GM12878 (cell line): ENCODE measurements around the gene CRYBA1. TPM values are rescaled to one million over a fixed set of nuclear protein-coding genes. Genes with fewer than 3 reads are reported as not detected.
A peak's percentile ranks its signal among the peaks of the same experiment; 100 is the strongest.

ENCODE experiments used
- ATAC-seq: fragments of 200-7000 bp; cut with Tn5 transposase; 3 replicates; pipeline ENCODE4 v1.9.1; 2020; ENCODE audit warnings: mild to moderate bottlenecking, moderate library complexity
- BruUV-seq: library from RNA; stranded (reverse); fragments of 400-500 nt; replicated peaks from 2 replicates; lab custom pipeline; 2021; lab: Mats Ljungman, UMichigan
- CTCF ChIA-PET: fragments of 300-600 bp; sonication (Branson Sonifier 250); formaldehyde crosslinking; extraction: SDS; loops from one replicate; lab custom pipeline; 2021; ENCODE audit warnings: inconsistent platforms; lab: Yijun Ruan, JAX
- POLR2A ChIA-PET: fragments of 350-600 bp; formaldehyde crosslinking; extraction: SDS; loops from one replicate; lab custom pipeline; 2021; ENCODE audit warnings: inconsistent platforms; lab: Charles Lee
- RAD21 ChIA-PET: fragments of 300-600 bp; sonication (Branson Sonifier 250); formaldehyde crosslinking; loops from one replicate; lab custom pipeline; 2023; ENCODE audit warnings: antibody characterized with exemption; ENCODE audit not compliant: unreplicated experiment; lab: Charles Lee
- SMC1A ChIA-PET: fragments of 300-600 bp; sonication (Branson Sonifier 250); formaldehyde crosslinking; loops from one replicate; lab custom pipeline; 2023; ENCODE audit not compliant: unreplicated experiment, uncharacterized antibody; lab: Charles Lee
- DNase-seq: peaks from one replicate; pipeline ENCODE4 v3.0.0-alpha.2; 2011; ENCODE audit warnings: low read depth, low spot score
- FAIRE-seq: peaks from 3 replicates; lab custom pipeline; 2011; peaks lifted over from hg19 to GRCh38; lab: Jason Lieb, UNC
- H2AFZ ChIP-seq: 2 replicates; pipeline ENCODE4 v1.6.0; 2011; ENCODE audit warnings: low read depth, low read length, control low read depth; ENCODE audit not compliant: control insufficient read depth
- H3K27ac ChIP-seq: 2 replicates; pipeline ENCODE4 v1.5.1; 2011; ENCODE audit warnings: control low read depth; ENCODE audit not compliant: control insufficient read depth, insufficient read depth
- H3K27me3 ChIP-seq, 2 experiments: replicated peaks in 1 of 2; 2 replicates each; pipeline versions ENCODE4 v1.6.0 to v1.6.1; 2011; ENCODE audit warnings: low read length in 1 of 2; ENCODE audit not compliant: control insufficient read depth in 2 of 2, insufficient read depth in 2 of 2
- H3K36me3 ChIP-seq, 2 experiments: 2 replicates each; pipeline ENCODE4 v1.5.1; 2011; ENCODE audit warnings: low read length in 1 of 2; ENCODE audit not compliant: control insufficient read depth in 2 of 2, insufficient read depth in 2 of 2
- H3K4me1 ChIP-seq: 2 replicates; pipeline ENCODE4 v1.6.1; 2011; ENCODE audit warnings: mild to moderate bottlenecking, low read length, moderate library complexity, mixed read lengths; ENCODE audit not compliant: control insufficient read depth, insufficient read depth
- H3K4me2 ChIP-seq: 2 replicates; pipeline ENCODE4 v1.6.0; 2011; ENCODE audit warnings: control low read depth; ENCODE audit not compliant: control insufficient read depth, insufficient read depth
- H3K4me3 ChIP-seq: fragments of 200-600 bp; sonication (generic); 2 replicates; pipeline ENCODE4 v1.5.1; 2016
- H3K79me2 ChIP-seq: 2 replicates; pipeline ENCODE4 v1.6.0; 2011; ENCODE audit warnings: low read length; ENCODE audit not compliant: control insufficient read depth, insufficient read depth
- H3K9ac ChIP-seq: 2 replicates; pipeline ENCODE4 v1.8.0; 2011; ENCODE audit warnings: low read length, control low read depth, mixed read lengths; ENCODE audit not compliant: control insufficient read depth, insufficient read depth
- H3K9me3 ChIP-seq: replicated peaks from 3 replicates; pipeline ENCODE4 v1.5.1; 2011; ENCODE audit warnings: mild to moderate bottlenecking, low read length; ENCODE audit not compliant: control insufficient read depth, insufficient read depth
- H4K20me1 ChIP-seq: 2 replicates; pipeline ENCODE4 v1.6.0; 2011; ENCODE audit not compliant: control insufficient read depth, insufficient read depth
- MTA2 ChIP-seq: fragments of 450-650 bp; IDR thresholded peaks from 2 replicates; pipeline ENCODE4 v1.6.1; 2016; ENCODE audit warnings: low read depth, mild to moderate bottlenecking, moderate library complexity
- POU2F2 ChIP-seq: IDR thresholded peaks from 3 replicates; pipeline ENCODE4 v1.6.1; 2011; ENCODE audit warnings: low read depth, mild to moderate bottlenecking, low read length, borderline replicate concordance
- WRNIP1 ChIP-seq: IDR thresholded peaks from 2 replicates; pipeline ENCODE4 v1.6.1; 2011; ENCODE audit warnings: low read depth, low read length, improper control_type of control experiment, borderline replicate concordance
- ZNF24 ChIP-seq: fragments of 450-650 bp; IDR thresholded peaks from 2 replicates; pipeline ENCODE4 v1.6.1; 2017; ENCODE audit warnings: antibody characterized with exemption, mild to moderate bottlenecking
- ZNF622 ChIP-seq: fragments of 450-650 bp; IDR thresholded peaks from 2 replicates; pipeline ENCODE4 v1.6.1; 2017; ENCODE audit warnings: mild to moderate bottlenecking, inconsistent platforms
- WGBS: methylation state at CpG from one replicate; pipeline ENCODE4 v1.1.6; 2016; ENCODE audit warnings: low lambda C conversion rate; ENCODE audit not compliant: insufficient replicate concordance, insufficient coverage; ENCODE audit errors: missing lambda C conversion rate; 5-methylcytosine and 5-hydroxymethylcytosine counted together
- in situ Hi-C: fragments of 300-500 bp; cut with MboI; formaldehyde crosslinking; loops from 9 replicates; pipeline ENCODE4 v1.14.3; 2018; ENCODE audit warnings: mixed read lengths
- intact Hi-C: fragments of 100-400 bp; cut with micrococcal nuclease; formaldehyde crosslinking; loops from one replicate; pipeline ENCODE4 v1.14.2; 2022; ENCODE audit not compliant: unreplicated experiment
- polyA plus RNA-seq, 11 experiments: library from polyadenylated mRNA; depleted of rRNA in 4 of 11; unstranded in 6 of 11; stranded (reverse) in 5 of 11; fragments of >200 nt; fragmentation: Nextera tagmentation in 4 of 11; fragmentation: Illumina TruSeq in 1 of 11; extraction: Ambion mirVana in 4 of 11; extraction: Trizol in 1 of 11; gene quantifications; 1 replicate in 1 of 11; 2 replicates in 10 of 11; pipeline versions ENCODE4 v1.2.1 to v1.2.3, GENCODE V29; 2011 to 2016; ENCODE audit warnings: inconsistent platforms in 2 of 11, missing spikeins in 2 of 11, low read depth in 1 of 11
- total RNA-seq, 4 experiments: library from RNA; depleted of rRNA in 3 of 4; stranded (reverse); fragments of >200 nt in 3 of 4; fragmentation: Illumina TruSeq in 1 of 4; extraction: Trizol in 1 of 4; gene quantifications; 2 replicates each; pipeline versions ENCODE4 v1.2.1 to v1.2.3, GENCODE V29; 2013 to 2021
- TF ChIP-seq, protein P1 (sequence below): IDR thresholded peaks from 2 replicates; pipeline ENCODE4 v1.6.1; 2012; ENCODE audit warnings: low read depth, low read length, improper control_type of control experiment
- TF ChIP-seq, protein P2 (sequence below): fragments of 450-650 bp; formaldehyde crosslinking; IDR thresholded peaks from 2 replicates; pipeline ENCODE4 v1.5.0; 2022; ENCODE audit warnings: mild to moderate bottlenecking, missing genetic modification characterization

The CRYBA1 gene
- total and polyA plus RNA-seq, 10 of the 15 experiments (the other 5 are each of a cell fraction or from before 2014, with no cell fraction given), result not detected

DNA sequence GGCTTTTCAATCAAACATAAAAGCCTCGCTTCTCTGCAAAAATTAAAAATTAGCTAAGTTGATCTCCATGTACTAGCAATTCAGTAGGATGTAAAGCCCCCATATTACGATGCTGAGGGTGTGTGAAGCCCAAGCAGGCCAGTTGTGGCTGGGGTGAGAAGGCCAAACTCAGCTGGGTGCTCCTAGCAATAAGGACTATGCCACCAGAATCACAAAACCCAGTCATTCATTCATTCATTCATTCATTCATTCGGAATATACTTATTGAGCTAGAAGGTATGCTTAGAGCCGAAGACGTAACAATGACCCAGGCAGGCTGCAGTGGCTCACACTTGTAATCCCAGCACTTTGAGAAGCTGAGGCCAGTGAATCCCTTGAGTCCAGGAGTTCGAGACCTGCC is 3.9 kb upstream of the CRYBA1 start:
- ChIA-PET SMC1A (interaction anchor here (0.7 to 3.6 kb wide), 7 partner anchors 8 to 119 kb away, joined by 3 to 8 read pairs (median 7); no protein-coding TSS in a partner anchor), RAD21 (no interaction called here), CTCF (interaction anchor here (0.6 to 3.0 kb wide), 8 partner anchors 9 to 293 kb away, joined by 3 to 26 read pairs (median 3); no protein-coding TSS in a partner anchor), POLR2A (no interaction called here)
- TF ChIP-seq, protein P1, sequence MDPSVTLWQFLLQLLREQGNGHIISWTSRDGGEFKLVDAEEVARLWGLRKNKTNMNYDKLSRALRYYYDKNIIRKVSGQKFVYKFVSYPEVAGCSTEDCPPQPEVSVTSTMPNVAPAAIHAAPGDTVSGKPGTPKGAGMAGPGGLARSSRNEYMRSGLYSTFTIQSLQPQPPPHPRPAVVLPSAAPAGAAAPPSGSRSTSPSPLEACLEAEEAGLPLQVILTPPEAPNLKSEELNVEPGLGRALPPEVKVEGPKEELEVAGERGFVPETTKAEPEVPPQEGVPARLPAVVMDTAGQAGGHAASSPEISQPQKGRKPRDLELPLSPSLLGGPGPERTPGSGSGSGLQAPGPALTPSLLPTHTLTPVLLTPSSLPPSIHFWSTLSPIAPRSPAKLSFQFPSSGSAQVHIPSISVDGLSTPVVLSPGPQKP, result no peak
- TF ChIP-seq POU2F2 (no peak), MTA2 (no peak), ZNF24 (peak; percentile 68; the same call in 1 of the 2 replicates), WRNIP1 (no peak), ZNF622 (no peak)
- TF ChIP-seq, protein P2, sequence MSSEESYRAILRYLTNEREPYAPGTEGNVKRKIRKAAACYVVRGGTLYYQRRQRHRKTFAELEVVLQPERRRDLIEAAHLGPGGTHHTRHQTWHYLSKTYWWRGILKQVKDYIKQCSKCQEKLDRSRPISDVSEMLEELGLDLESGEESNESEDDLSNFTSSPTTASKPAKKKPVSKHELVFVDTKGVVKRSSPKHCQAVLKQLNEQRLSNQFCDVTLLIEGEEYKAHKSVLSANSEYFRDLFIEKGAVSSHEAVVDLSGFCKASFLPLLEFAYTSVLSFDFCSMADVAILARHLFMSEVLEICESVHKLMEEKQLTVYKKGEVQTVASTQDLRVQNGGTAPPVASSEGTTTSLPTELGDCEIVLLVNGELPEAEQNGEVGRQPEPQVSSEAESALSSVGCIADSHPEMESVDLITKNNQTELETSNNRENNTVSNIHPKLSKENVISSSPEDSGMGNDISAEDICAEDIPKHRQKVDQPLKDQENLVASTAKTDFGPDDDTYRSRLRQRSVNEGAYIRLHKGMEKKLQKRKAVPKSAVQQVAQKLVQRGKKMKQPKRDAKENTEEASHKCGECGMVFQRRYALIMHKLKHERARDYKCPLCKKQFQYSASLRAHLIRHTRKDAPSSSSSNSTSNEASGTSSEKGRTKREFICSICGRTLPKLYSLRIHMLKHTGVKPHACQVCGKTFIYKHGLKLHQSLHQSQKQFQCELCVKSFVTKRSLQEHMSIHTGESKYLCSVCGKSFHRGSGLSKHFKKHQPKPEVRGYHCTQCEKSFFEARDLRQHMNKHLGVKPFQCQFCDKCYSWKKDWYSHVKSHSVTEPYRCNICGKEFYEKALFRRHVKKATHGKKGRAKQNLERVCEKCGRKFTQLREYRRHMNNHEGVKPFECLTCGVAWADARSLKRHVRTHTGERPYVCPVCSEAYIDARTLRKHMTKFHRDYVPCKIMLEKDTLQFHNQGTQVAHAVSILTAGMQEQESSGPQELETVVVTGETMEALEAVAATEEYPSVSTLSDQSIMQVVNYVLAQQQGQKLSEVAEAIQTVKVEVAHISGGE (CRISPR knock-in tag), result no peak
- H3K4me3 ChIP-seq, result no peak overlapping the region
- intact Hi-C loops (no loop called here), in situ Hi-C loops (no loop called here)
- ATAC-seq (no peak), DNase-seq (no peak), FAIRE-seq (no peak)
- no peaks in the 10 kb centered on the region; the same call in 1 of the 2 replicates for H3K4me1 ChIP-seq
- H3K36me3 ChIP-seq, result no peaks in the 10 kb centered on the region
- H2AFZ ChIP-seq, result no peak overlapping the region
- no peak overlapping the region for H3K9ac ChIP-seq
- H3K27me3 ChIP-seq, result no peaks in the 10 kb centered on the region
- 40% methylated on average over 6 of the region's 6 CpGs for WGBS
- no peak overlapping the region for H3K4me2 ChIP-seq
- H4K20me1 ChIP-seq, result no peaks in the 10 kb centered on the region
- H3K9me3 ChIP-seq, result no peaks in the 10 kb centered on the region
- no peak overlapping the region for H3K27ac ChIP-seq
- no peaks in the 10 kb centered on the region for H3K79me2 ChIP-seq
- BruUV-seq, result no TSS peak
